ENCODE results near the gene NFIX. TPM values are rescaled to one million over a fixed set of nuclear protein-coding genes. Genes with fewer than 3 reads are reported as not detected.

Gene NFIX
- total and polyA plus RNA-seq, 2 of the 13 experiments (the other 11 are each of a cell fraction or from before 2014, with no cell fraction given), result 3.4 to 5.4 TPM

- TF ChIP-seq PRDM4 (CRISPR knock-in tag; IDR thresholded peaks at IDR 0.05; ENCODE audit: borderline replicate concordance) (no peak), HOXD1 (CRISPR knock-in tag; IDR thresholded peaks at IDR 0.05) (no peak), ERF (CRISPR knock-in tag; IDR thresholded peaks at IDR 0.05) (peak; percentile 65), KMT2A (CRISPR knock-in tag; IDR thresholded peaks at IDR 0.05) (0 out of 2 replicates have a peak, but pooled peaks have one; percentile 51), TRIM24 (CRISPR knock-in tag; IDR thresholded peaks at IDR 0.05) (no peak), MXD3 (CRISPR knock-in tag; IDR thresholded peaks at IDR 0.05) (no peak), SNAPC2 (CRISPR knock-in tag; IDR thresholded peaks at IDR 0.05) (peak; percentile 51; the same call in 1 of the 2 replicates), MAX (IDR thresholded peaks at IDR 0.05) (peak; percentile 75), ZFY (CRISPR knock-in tag; IDR thresholded peaks at IDR 0.05) (peak; percentile 34; the same call in 1 of the 2 replicates), HDAC2 (CRISPR knock-in tag; IDR thresholded peaks at IDR 0.05) (peak; percentile 86), ZNF766 (CRISPR knock-in tag; IDR thresholded peaks at IDR 0.05; ENCODE audit: borderline replicate concordance) (no peak), HOXA5 (CRISPR knock-in tag; IDR thresholded peaks at IDR 0.05) (no peak), ONECUT2 (CRISPR knock-in tag; IDR thresholded peaks at IDR 0.05) (0 out of 2 replicates have a peak, but pooled peaks have one; percentile 27), ZFP1 (CRISPR knock-in tag; IDR thresholded peaks at IDR 0.05) (0 out of 2 replicates have a peak, but pooled peaks have one; percentile 30), ZBTB7B (CRISPR knock-in tag; IDR thresholded peaks at IDR 0.05) (peak; percentile 66), PLSCR1 (CRISPR knock-in tag; IDR thresholded peaks at IDR 0.05; ENCODE audit: borderline replicate concordance) (no peak), GFI1 (CRISPR knock-in tag; IDR thresholded peaks at IDR 0.05; ENCODE audit: borderline replicate concordance) (0 out of 2 replicates have a peak, but pooled peaks have one; percentile 59), IKZF4 (CRISPR knock-in tag; IDR thresholded peaks at IDR 0.05; ENCODE audit: borderline replicate concordance, low read depth, not compliant biosample characterization) (peak; percentile 34), ZNF253 (CRISPR knock-in tag; IDR thresholded peaks at IDR 0.05; ENCODE audit: borderline replicate concordance) (no peak)
- TF ChIP-seq, protein P1, sequence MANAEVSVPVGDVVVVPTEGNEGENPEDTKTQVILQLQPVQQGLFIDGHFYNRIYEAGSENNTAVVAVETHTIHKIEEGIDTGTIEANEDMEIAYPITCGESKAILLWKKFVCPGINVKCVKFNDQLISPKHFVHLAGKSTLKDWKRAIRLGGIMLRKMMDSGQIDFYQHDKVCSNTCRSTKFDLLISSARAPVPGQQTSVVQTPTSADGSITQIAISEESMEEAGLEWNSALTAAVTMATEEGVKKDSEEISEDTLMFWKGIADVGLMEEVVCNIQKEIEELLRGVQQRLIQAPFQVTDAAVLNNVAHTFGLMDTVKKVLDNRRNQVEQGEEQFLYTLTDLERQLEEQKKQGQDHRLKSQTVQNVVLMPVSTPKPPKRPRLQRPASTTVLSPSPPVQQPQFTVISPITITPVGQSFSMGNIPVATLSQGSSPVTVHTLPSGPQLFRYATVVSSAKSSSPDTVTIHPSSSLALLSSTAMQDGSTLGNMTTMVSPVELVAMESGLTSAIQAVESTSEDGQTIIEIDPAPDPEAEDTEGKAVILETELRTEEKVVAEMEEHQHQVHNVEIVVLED (CRISPR knock-in tag; IDR thresholded peaks at IDR 0.05; ENCODE audit: borderline replicate concordance), result no peak
- TF ChIP-seq, protein P2, sequence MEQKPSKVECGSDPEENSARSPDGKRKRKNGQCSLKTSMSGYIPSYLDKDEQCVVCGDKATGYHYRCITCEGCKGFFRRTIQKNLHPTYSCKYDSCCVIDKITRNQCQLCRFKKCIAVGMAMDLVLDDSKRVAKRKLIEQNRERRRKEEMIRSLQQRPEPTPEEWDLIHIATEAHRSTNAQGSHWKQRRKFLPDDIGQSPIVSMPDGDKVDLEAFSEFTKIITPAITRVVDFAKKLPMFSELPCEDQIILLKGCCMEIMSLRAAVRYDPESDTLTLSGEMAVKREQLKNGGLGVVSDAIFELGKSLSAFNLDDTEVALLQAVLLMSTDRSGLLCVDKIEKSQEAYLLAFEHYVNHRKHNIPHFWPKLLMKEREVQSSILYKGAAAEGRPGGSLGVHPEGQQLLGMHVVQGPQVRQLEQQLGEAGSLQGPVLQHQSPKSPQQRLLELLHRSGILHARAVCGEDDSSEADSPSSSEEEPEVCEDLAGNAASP (CRISPR knock-in tag; IDR thresholded peaks at IDR 0.05; ENCODE audit: borderline replicate concordance), result peak; percentile 93
These were observed 56.4 kb downstream of the NFIX start (continued) for GRCh38 chr19:13051557-13052165.
